22Rv1 (cell line): ENCODE measurements around the gene SLC2A9.

Experiments used
- H3K27ac ChIP-seq: fragments of 450-650 bp; 2 replicates; pipeline ENCODE4 v1.5.1; 2017
- ZFX ChIP-seq: fragments of 450-650 bp; IDR thresholded peaks from 2 replicates; pipeline ENCODE4 v1.6.1; 2017; ENCODE audit warnings: antibody characterized with exemption, borderline replicate concordance
- TF ChIP-seq, protein P1 (sequence below): fragments of 450-650 bp; IDR thresholded peaks from 2 replicates; pipeline ENCODE4 v1.5.1; 2017; ENCODE audit warnings: mild to moderate bottlenecking

The SLC2A9 gene

DNA sequence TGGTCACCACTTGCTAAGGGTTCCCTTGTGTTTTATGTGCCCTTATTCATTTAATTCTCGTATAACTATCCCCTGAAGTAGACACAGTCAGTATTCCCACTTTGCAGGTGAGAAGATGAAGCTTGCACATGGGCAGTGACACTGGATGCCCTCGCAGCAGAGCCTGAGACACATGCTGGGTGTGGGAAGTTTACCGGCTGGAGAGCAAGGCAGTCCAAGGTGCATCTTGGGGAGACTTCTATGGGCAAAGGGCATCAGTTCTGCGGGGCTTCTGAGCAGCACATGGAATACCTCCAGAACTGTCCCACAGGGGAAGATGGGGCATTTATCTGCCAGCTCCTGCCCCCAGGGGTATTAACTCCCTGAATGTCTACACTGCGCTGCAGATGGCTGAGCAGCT, 92.2 kb downstream of the SLC2A9 start:
- TF ChIP-seq ZFX: no peak
- TF ChIP-seq, protein P1, sequence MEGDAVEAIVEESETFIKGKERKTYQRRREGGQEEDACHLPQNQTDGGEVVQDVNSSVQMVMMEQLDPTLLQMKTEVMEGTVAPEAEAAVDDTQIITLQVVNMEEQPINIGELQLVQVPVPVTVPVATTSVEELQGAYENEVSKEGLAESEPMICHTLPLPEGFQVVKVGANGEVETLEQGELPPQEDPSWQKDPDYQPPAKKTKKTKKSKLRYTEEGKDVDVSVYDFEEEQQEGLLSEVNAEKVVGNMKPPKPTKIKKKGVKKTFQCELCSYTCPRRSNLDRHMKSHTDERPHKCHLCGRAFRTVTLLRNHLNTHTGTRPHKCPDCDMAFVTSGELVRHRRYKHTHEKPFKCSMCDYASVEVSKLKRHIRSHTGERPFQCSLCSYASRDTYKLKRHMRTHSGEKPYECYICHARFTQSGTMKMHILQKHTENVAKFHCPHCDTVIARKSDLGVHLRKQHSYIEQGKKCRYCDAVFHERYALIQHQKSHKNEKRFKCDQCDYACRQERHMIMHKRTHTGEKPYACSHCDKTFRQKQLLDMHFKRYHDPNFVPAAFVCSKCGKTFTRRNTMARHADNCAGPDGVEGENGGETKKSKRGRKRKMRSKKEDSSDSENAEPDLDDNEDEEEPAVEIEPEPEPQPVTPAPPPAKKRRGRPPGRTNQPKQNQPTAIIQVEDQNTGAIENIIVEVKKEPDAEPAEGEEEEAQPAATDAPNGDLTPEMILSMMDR: no peak
- H3K27ac ChIP-seq: no peak overlapping the region

DNA sequence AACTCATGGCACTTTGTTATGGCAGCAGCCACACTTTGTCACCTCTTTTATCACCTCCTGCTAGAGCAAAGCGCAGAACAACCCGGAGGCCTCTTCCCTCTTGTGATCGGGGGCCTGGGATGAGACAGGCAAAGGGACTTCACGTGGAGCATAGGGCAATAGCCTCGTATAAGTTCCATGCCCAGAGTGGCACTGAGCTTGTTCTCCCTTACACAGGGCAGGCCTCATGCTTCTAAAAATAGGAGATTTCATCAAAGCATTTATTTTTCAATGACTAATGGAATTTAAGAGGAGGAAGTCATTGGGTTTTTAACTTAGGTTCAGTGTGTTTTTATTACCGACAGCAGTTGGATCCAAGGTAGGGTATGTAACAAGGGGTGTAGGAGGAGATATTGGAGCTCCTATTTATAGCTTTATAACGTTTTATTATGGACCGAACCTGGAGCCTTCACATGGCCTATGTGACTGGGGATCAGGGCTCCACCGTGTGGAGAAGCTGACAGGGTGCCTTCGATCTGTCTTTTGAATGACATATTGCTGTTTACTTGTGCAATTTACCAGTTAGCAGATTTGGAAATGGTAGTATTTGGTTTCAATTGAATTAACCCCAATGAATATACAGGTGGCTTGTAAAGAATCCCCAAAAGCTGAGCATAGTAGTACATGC, 93.8 kb downstream of the SLC2A9 start:
- TF ChIP-seq, protein P1: no peak
- no peak for TF ChIP-seq ZFX

DNA sequence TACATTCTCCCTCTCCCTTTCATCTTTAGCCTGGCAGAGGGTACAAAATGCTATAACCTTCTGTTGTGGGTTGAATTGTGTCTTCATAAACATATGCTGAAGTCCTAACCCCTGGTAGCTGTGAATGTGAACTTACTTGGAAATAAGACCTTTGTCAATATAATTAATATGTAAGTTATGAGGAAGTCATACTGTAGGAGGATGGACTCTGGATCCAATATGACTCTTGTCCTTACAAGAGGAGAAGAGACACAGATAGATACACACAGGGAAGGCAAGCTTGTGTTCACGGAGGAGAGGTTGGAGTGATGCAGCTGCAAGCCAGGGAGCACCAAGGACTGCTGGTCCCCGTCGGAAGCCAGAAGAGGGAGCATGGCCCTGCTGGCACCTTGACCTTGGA, 94.7 kb downstream of the SLC2A9 start:
- no peak overlapping the region for H3K27ac ChIP-seq
- TF ChIP-seq, protein P1: no peak
- TF ChIP-seq ZFX: no peak

More for the DNA sequence above, 93.8 kb downstream of the SLC2A9 start:
- H3K27ac ChIP-seq: no peak overlapping the region

DNA sequence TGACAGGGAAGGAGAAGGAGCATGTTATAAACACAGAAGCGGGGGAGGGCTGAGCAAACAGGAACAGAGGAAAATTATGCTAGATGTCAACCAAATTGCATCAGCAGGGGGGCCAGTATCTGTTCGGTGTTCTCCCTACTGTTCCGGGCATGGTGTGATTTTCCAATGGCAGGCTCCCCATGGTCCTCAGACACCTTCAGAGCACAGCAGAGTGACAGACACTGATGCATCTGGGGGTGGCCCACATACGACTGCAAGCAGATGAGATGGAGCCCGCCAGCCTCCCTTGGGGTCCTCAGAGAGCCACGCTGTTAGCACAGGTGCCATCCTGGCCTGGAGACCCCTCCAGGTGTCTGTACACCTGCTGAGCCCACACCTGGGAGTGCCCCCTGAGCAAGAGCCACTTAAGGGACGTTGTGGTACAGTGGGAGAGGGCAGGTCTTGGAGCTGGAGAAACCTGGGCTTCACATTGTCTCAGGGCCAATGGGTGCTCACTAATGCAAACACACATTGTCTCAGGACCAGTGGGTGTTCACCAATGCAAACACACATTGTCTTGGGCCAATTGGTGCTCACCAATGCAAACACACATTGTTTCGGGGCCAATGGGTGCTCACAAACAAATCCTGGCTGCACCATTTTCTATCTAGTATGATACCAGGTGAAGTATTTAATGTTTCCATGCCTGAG, 95.4 kb downstream of the SLC2A9 start:
- no peak overlapping the region for H3K27ac ChIP-seq
- TF ChIP-seq ZFX: no peak
- TF ChIP-seq, protein P1: no peak

DNA sequence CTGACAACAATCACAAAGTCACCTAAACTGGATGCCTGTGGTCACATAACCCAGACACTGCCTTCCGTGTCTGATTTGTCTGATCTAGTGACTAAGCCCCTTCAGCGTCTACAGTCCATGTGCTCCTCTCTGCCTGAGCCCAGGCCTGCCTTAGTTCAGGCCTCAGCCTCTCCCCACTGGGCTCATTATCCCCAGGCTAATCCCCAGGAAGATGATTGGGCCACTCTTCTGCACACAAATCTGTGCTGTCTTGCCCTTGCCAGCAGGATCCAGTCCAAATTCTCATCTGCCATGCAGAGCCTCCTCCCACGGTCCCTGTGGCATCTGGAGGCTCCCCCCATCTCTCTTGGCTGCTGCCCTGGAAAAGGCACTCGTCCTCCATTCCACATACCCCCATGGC, 96.5 kb downstream of the SLC2A9 start:
- no peak for TF ChIP-seq ZFX
- TF ChIP-seq, protein P1: no peak
- H3K27ac ChIP-seq: no peak overlapping the region

DNA sequence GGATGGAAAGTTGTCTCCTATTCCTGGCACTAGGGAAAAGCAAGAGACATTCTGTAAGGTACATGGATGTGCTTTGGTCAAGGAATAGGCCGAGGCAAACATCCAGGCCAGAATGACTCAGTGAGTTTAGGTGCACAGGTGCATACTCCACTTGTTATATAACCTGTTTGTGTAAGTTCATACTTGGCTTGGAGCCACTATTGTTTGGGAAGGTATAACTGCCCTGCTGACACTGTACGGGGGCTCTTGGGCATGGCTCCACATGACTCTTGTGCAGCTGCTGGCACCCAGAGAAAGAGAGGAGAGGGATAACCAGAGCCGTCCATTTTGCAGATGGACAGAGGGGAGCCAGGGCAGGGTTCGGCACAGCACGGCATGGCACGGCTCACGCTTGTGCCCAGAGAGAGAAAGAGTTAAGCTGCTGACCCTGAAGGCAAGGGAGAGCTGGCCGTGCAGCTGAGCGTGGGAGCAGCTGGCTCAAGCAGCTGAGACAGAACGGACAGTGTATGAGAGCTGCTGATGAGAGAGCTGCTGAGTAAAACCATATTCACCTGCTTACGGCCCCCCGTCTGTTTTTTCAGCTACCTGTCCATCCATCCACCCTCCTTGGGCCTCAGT, 98.0 kb downstream of the SLC2A9 start:
- H3K27ac ChIP-seq: no peak overlapping the region
- TF ChIP-seq, protein P1: no peak
- TF ChIP-seq ZFX: no peak

DNA sequence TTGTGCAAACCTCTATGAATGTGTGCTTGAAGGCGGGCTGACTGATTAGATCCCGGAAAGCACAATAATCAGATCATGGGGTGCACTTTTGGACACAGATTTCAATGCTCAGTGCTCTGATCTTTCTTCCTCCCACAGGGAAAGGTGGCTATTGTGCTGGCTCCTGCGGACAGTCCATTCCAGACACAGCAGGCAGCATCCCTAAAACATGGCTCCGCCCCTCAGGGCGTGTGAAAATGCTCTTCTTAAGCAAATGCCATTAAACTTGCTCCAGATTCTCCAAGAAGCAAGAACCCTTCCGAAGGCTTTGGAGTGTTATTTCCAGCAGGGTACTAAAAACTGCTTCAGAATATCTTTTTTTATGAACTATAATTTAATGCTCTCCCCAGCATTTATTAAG, 100.0 kb downstream of the SLC2A9 start:
- TF ChIP-seq, protein P1: no peak
- no peak for TF ChIP-seq ZFX
- H3K27ac ChIP-seq: no peak overlapping the region
